ENCODE results near the gene PTPRM.
A peak's percentile ranks its signal among the peaks of the same experiment; 100 is the strongest.

The PTPRM gene

GRCh38 chr18:7671105-7671504 is 104.0 kb downstream of the PTPRM start:
- no peak for DNase-seq (ENCODE audit: low read depth)

GRCh38 chr18:7676253-7676873 is 109.2 kb downstream of the PTPRM start:
- no peak for DNase-seq (ENCODE audit: low read depth)

GRCh38 chr18:7677001-7677400 is 109.9 kb downstream of the PTPRM start:
- DNase-seq (ENCODE audit: low read depth) = no peak

- no peak for DNase-seq (ENCODE audit: low read depth)
Measured at GRCh38 chr18:7677424-7677823, 110.3 kb downstream of the PTPRM start.

DNA sequence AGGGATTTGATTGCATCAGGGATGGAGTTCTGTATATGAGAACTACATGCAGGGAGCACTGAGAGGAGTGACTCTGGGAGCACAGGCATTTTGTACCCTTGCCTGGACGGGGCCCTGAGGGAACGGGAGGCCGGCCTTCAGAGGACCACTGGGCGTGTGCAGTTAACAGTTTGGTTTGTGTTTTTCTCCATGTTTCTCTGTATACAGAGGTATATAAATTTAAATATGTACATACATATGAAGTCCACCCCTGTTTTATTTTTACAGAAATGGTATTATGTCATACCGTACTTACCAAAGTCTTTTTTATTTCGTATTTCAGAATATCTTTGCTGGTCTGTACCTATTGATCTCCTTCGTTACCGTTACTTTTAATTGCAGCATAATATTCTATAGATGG is 111.3 kb downstream of the PTPRM start:
- DNase-seq (ENCODE audit: low read depth) = no peak

DNA sequence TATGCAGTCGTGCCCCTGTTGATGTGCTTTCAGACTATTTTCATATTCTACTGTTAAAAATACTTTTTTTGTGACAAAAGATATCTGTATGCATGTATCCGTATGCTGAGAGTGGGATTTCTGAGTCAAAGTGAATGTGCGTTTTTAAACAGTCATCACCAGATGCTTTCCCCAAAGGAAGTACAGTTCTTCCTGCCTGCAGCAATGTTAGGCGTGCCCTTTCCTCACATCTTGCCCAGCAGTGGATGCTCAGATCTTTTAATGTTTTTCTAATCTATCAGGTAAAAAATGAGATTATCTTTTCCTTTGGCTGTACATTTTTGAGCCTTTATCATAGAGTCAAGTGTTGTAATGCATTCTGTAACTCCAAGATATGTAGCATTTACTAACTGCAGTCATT is 111.7 kb downstream of the PTPRM start:
- DNase-seq (ENCODE audit: low read depth) = no peak

DNA sequence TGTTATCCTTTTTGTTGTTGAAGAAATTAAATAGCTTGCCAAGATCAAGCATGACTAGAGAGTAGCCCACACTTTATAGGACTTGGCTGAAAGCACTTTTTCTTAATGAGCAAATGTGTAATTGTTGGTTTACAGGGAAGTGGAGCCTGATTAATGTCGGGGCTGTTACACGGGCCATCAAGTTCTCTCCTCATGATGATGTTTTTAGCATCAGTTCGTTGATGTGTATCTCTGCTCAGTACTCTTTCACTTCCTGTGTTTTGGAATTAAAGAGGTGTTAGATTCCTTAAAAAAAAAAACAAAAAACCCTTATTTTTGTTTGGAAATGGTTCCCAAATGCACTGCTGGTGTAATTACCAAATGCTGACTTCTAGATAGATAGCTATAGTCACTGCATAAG is 114.2 kb downstream of the PTPRM start:
- DNase-seq (ENCODE audit: low read depth) = no peak

DNA sequence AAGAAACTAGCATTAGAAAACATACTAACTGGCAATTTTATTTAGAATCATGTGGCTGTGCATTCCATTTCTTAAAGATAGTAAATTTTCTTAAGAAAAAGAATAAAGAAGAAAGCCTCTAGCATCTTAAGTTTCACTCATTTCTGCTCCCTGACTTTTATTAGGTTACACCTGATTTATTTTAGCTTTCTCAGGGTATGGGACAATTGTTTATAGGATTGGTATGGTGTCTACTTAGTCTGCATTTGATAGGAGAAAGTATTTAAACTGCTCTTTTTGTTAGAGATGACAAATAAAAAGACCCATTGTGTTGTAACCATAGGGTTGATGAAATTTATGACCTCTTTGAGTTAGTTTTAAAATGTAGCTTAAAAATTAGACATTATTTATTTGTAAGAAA is 115.2 kb downstream of the PTPRM start:
- DNase-seq (ENCODE audit: low read depth) = no peak

DNA sequence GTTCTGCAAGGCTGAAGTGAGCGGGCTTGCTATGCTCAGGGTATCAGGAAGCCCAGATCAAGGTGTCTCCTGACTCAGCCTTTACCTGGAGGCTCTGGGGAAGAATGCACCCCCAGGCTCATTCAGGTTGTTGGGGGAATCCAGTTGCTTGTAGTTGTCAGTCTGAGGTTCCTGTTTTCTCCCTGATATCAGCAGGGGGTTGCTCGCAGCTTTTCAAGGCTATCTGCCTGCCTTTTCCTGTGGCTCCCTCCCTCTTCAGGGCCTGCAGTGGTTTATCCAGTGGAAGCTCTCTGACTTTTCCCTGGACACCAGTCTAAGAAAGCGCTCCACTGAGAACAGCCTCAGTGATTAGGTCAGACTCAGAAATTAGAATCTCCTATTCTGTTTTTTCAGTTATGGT is 116.6 kb downstream of the PTPRM start:
- no peak for DNase-seq (ENCODE audit: low read depth)

DNA sequence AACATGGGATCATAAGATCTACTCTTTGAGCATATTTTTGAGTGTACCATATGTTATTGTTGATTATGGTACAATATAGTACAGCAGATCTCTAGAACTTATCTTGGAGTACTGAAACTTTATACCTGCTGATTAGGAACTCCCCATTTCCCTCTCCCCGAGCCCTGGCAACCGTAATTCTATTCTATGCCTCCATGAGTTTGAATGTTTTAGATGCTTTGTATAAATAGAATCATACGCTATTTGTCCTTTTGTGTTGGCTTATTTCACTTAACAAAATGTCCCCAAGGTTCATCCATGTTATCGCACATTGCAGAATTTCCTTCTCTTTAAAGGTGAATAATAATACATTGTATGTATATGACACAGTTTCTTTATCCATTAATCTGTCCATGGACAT is 117.2 kb downstream of the PTPRM start:
- no peak for DNase-seq (ENCODE audit: low read depth)

- peak; percentile 42 for DNase-seq (ENCODE audit: low read depth)
Measured at GRCh38 chr18:7684966-7685365, 117.8 kb downstream of the PTPRM start.

GRCh38 chr18:7686278-7686677 is 119.2 kb downstream of the PTPRM start:
- no peak for DNase-seq (ENCODE audit: low read depth)

GRCh38 chr18:7688580-7688979 is 121.5 kb downstream of the PTPRM start:
- DNase-seq (ENCODE audit: low read depth) = no peak

DNA sequence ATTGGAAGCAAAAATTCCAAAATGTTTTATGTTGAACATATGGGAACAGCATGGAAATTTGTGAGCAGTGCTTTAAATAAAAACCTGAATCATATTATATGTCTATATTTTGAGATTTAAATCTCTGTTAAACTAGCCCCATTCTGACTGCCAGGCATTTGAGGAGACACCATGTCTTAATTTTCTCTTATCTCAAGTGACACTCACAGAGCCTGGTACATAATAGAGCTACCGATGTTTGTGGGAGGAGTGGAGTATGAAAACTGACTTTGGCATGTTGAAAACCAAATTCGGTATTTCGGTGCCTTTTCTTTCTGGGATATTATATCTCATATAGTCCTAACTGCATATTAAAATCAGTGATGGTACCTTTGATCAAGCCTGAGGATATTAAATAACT is 124.1 kb downstream of the PTPRM start:
- DNase-seq (ENCODE audit: low read depth) = no peak

- DNase-seq (ENCODE audit: low read depth) = no peak
Measured at GRCh38 chr18:7696780-7697179, 129.7 kb downstream of the PTPRM start.

GRCh38 chr18:7697306-7697705 is 130.2 kb downstream of the PTPRM start:
- no peak for DNase-seq (ENCODE audit: low read depth)

GRCh38 chr18:7711495-7711894 is 144.4 kb downstream of the PTPRM start:
- DNase-seq (ENCODE audit: low read depth) = no peak

- no peak for DNase-seq (ENCODE audit: low read depth)
Measured at GRCh38 chr18:7720395-7720794, 153.3 kb downstream of the PTPRM start.

DNA sequence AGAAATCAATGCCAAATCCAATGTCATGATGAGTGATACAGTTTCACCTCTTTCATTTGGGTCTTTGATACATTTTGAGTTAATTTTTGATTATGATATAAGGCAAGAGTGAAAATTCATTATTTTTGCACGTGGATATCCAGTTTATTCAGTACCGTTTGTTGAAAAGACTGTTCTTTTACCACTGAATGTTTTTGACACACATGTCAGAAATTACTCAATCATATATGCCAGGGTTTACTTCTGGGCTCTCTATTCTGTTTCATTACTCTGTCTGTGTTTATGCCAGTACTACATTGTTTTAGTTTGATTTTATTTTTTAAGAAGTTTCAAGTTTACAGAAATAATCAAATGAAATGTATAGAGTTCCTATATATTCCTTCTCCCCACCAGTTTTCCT is 154.4 kb downstream of the PTPRM start:
- DNase-seq (ENCODE audit: low read depth) = no peak

- DNase-seq (ENCODE audit: low read depth) = no peak
Measured at GRCh38 chr18:7722955-7723354, 155.8 kb downstream of the PTPRM start.

DNA sequence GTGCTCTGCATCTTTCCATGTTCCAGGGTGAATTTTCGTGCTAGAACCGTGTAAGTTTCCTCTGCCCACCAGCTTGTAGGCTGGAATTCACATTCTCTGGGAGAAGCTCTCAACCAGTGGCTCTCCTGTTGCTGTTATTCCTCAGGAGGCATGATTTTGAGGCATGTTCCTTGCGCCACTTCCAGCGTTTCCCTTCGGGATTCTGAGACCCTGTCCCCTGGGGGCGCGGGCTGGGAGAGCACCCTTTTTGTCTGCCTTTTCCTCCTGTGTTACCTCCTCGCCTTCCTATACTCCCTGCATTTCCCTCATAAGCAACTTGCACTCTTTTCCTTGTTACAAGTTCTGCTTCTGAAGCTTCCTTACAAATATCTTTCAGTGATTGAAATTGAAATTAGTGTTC is 156.4 kb downstream of the PTPRM start:
- DNase-seq (ENCODE audit: low read depth) = no peak

DNA sequence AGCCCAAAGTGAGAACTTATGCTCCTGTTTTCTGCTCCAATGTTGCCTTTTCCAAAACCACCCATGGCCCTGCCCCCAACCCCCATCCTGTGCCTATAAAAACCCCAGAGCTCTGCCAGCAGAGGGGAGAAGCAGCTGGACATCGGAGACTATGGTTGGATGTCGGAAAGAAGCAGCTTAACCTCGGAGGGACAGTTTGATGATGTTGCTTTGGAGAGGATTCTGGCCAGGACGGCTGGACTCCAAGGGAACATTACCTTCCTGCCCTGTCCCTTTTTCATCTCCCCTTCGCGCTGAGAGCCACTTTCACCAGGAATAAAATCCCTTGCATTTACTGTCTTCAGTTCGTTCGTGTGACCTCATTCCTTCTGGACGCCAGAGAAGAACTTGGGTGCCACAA is 158.4 kb downstream of the PTPRM start:
- DNase-seq (ENCODE audit: low read depth) = no peak

GRCh38 chr18:7725897-7726296 is 158.8 kb downstream of the PTPRM start:
- no peak for DNase-seq (ENCODE audit: low read depth)

GRCh38 chr18:7726522-7726921 is 159.4 kb downstream of the PTPRM start:
- no peak for DNase-seq (ENCODE audit: low read depth)
